ENCODE measurements around the gene ATAT1. TPM values are rescaled to one million over a fixed set of nuclear protein-coding genes. Genes with fewer than 3 reads are reported as not detected.

The ATAT1 gene
- total and polyA plus RNA-seq, 2 of the 13 experiments (the other 11 are each of a cell fraction or from before 2014, with no cell fraction given): 9.2 to 23.6 TPM

GRCh38 chr6:30672445-30673253, 46.0 kb downstream of the ATAT1 start, which contains the start of gene DHX16:
DHX16 (minus strand) TSS chr6:30673006; CDS start chr6:30672841, 165 bp downstream.
- Histone ChIP-seq H2AFZ (ENCODE audit: low read length) (no peak within 1 kb of the TSS), H3K36me3 (replicated peaks in 1 of 2; ENCODE audit: control insufficient read depth in 1 of 2, insufficient read depth in 2 of 2, low read length in 2 of 2) (peaks cover 14 to 24% of the 10 kb centered on the region in 2 experiments), H3K9ac (ENCODE audit: insufficient read depth, low read depth, low read length) (peak within 1 kb of the TSS; percentile 85), H3K4me2 (ENCODE audit: low read depth, low read length) (peak within 1 kb of the TSS; percentile 73), H3K27me3 (ENCODE audit: control insufficient read depth in 1 of 2, insufficient read depth in 2 of 2, low read length in 2 of 2) (no peaks in the 10 kb centered on the region; a peak in 1 of 5 replicates), H3K4me1 (ENCODE audit: insufficient read depth, low read length) (peaks cover 23% of the 10 kb centered on the region), H4K20me1 (ENCODE audit: insufficient read depth, low read length) (peaks cover 4% of the 10 kb centered on the region; the same call in 1 of the 2 replicates), H3K79me2 (ENCODE audit: insufficient read depth, low read length) (peaks cover 25% of the 10 kb centered on the region), H3K4me3 (replicated peaks in 1 of 3; ENCODE audit: insufficient read depth in 1 of 3, low read depth in 2 of 3, low read length in 3 of 3) (peak within 1 kb of the TSS; percentile 76 to 95 (median 82)), H3K27ac (ENCODE audit: extremely low read length, insufficient read depth, low read length) (peak within 1 kb of the TSS; percentile 67), H3K9me3 (ENCODE audit: low read length) (no peaks in the 10 kb centered on the region)
- ChIA-PET POLR2A (interaction anchor here (0.6 to 2.7 kb wide), 33 partner anchors 10 to 235 kb away, joined by 3 to 44 read pairs (median 4); partner anchors contain the start of genes ABCF1, ATAT1, C6orf136 and GTF2H4), CTCF (ENCODE audit: low intra/inter-chr PET ratio, low total read pairs) (interaction anchor here (0.9 to 2.1 kb wide), 5 partner anchors 46 to 191 kb away, joined by 4 to 21 read pairs (median 4); partner anchors contain the start of gene ATAT1)
- intact Hi-C loops (cut with micrococcal nuclease; ENCODE audit: unreplicated experiment): loop anchor here (1.0 to 10.0 kb wide), 7 partner anchors 18 to 152 kb away; partner anchors contain the start of genes ATAT1, C6orf136, MRPS18B and PPP1R10
- ATAC-seq (peak; percentile 89), DNase-seq (ENCODE audit: low spot score) (peak; percentile 97), FAIRE-seq (peak; percentile 96)
- TSS peak; percentile 70 for BruUV-seq (replicated peaks)
- in situ Hi-C loops (cut with HindIII; ENCODE audit: extremely low pct_ligation_motif_present, low pct_unique_long_range_greater_than_20kb): loop anchor here (5.0 kb wide), 2 partner anchors 45 to 190 kb away; partner anchors contain the start of gene ATAT1
- 1% methylated on average over 37 of the region's 57 CpGs for WGBS (ENCODE audit: low lambda C conversion rate)
- TF ChIP-seq KMT2B (CRISPR knock-in tag; IDR thresholded peaks at IDR 0.05) (peak; percentile 93), GTF3A (CRISPR knock-in tag; conservative IDR thresholded peaks at IDR 0.05) (no peak), PHF5A (CRISPR knock-in tag; IDR thresholded peaks at IDR 0.05; ENCODE audit: low read depth, unreplicated experiment) (peak; percentile 90), TARDBP (CRISPR knock-in tag; IDR thresholded peaks at IDR 0.05) (peak; percentile 84), TOE1 (CRISPR knock-in tag; IDR thresholded peaks at IDR 0.05) (peak; percentile 56), STAG1 (CRISPR knock-in tag; IDR thresholded peaks at IDR 0.05) (peak; percentile 84), MAZ (IDR thresholded peaks at IDR 0.05; ENCODE audit: borderline replicate concordance, low read depth, low read length) (no peak), MAZ (CRISPR knock-in tag; IDR thresholded peaks at IDR 0.05; ENCODE audit: low read depth) (peak; percentile 52; the same call in 1 of the 2 replicates), AHDC1 (CRISPR knock-in tag; IDR thresholded peaks at IDR 0.05; ENCODE audit: borderline replicate concordance) (peak; percentile 43; the same call in 1 of the 2 replicates), MAFF (IDR thresholded peaks at IDR 0.05; ENCODE audit: low read depth, low read length) (peak; percentile 33; the same call in 1 of the 2 replicates), ZNF572 (CRISPR knock-in tag; IDR thresholded peaks at IDR 0.05) (0 out of 2 replicates have a peak, but pooled peaks have one; percentile 70), ZNF564 (CRISPR knock-in tag; IDR thresholded peaks at IDR 0.05) (0 out of 2 replicates have a peak, but pooled peaks have one; percentile 61), ZNF331 (CRISPR knock-in tag; IDR thresholded peaks at IDR 0.05) (peak; percentile 91), CENPX (CRISPR knock-in tag; IDR thresholded peaks at IDR 0.05) (no peak), ZIK1 (CRISPR knock-in tag; IDR thresholded peaks at IDR 0.05; ENCODE audit: borderline replicate concordance, low read depth) (0 out of 2 replicates have a peak, but pooled peaks have one; percentile 29), ZMYM2 (CRISPR knock-in tag; IDR thresholded peaks at IDR 0.05) (no peak), TMF1 (CRISPR knock-in tag; IDR thresholded peaks at IDR 0.05; ENCODE audit: low read depth) (peak; percentile 54; the same call in 1 of the 2 replicates), ZNF577 (CRISPR knock-in tag; IDR thresholded peaks at IDR 0.05; ENCODE audit: borderline replicate concordance, low read depth) (no peak), NBN (conservative IDR thresholded peaks at IDR 0.05) (no peak)
